ENCODE measurements around the gene EMC10. TPM values are rescaled to one million over a fixed set of nuclear protein-coding genes. Genes with fewer than 3 reads are reported as not detected.

The EMC10 gene
- total and polyA plus RNA-seq, 2 experiments from 2014 or later = 35.6 to 160 TPM

DNA sequence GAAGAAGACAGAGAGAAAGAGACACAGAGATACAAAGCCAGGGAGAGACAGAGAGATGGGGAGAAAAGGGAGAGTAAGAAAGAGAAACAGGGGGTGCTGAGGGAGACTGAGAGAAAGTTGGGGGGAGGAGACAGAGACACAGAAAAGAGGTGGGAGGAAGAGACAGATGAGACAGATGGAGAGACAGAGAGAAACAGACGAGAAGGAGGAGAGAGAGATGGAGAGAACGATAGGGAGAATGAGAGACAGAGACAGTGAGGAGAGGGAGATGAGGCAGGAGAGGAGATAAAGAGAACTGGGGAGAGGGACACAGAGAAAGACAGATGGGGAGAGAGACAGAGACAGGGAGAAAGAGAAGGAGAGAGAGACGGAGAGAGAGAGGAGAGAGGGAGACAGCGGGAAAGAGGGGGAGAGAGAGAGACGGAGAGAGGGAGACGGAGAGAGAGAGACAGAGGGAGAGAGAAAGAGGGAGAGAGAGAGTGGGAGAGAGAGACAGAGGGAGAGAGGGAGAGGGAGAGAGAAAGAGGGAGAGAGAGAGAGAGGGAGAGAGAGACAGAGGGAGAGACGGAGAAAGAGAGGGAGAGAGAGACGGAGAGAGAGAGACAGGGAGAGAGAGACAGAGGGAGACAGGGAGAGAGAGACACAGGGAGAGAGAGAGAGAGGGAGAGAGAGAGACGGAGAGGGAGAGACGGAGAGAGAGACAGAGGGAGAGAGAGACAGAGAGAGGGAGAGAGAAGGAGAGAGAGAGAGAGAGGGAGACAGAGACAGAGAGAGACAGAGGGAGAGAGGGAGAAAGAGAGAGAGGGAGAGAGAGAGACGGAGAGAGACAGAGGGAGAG is 22.1 kb downstream of the EMC10 start:
- 79% methylated on average over 5 of the region's 11 CpGs for WGBS (ENCODE audit: low lambda C conversion rate, missing lambda C conversion rate)
- H3K27ac ChIP-seq = no peak overlapping the region
- no peak for DNase-seq (ENCODE audit: low spot score)
- no peaks in the 10 kb centered on the region for H3K9me3 ChIP-seq (ENCODE audit: low read depth)
- no peak overlapping the region for H2AFZ ChIP-seq
- H3K4me2 ChIP-seq = no peak overlapping the region
- H3K36me3 ChIP-seq (replicated peaks; ENCODE audit: insufficient read depth, low read depth) = no peaks in the 10 kb centered on the region
- peaks cover 15% of the 10 kb centered on the region for H3K27me3 ChIP-seq
- H3K4me1 ChIP-seq (ENCODE audit: insufficient read depth) = no peaks in the 10 kb centered on the region
- H3K9me2 ChIP-seq (replicated peaks; ENCODE audit: insufficient read depth) = no peaks in the 10 kb centered on the region
- H3K4me3 ChIP-seq = no peak overlapping the region
- H3K79me2 ChIP-seq = no peaks in the 10 kb centered on the region
- H4K20me1 ChIP-seq (ENCODE audit: insufficient read depth, poor library complexity, severe bottlenecking) = no peaks in the 10 kb centered on the region
- TF ChIP-seq EZH2 (IDR thresholded peaks at IDR 0.05; ENCODE audit: borderline replicate concordance) = no peak
- TF ChIP-seq, protein P1, sequence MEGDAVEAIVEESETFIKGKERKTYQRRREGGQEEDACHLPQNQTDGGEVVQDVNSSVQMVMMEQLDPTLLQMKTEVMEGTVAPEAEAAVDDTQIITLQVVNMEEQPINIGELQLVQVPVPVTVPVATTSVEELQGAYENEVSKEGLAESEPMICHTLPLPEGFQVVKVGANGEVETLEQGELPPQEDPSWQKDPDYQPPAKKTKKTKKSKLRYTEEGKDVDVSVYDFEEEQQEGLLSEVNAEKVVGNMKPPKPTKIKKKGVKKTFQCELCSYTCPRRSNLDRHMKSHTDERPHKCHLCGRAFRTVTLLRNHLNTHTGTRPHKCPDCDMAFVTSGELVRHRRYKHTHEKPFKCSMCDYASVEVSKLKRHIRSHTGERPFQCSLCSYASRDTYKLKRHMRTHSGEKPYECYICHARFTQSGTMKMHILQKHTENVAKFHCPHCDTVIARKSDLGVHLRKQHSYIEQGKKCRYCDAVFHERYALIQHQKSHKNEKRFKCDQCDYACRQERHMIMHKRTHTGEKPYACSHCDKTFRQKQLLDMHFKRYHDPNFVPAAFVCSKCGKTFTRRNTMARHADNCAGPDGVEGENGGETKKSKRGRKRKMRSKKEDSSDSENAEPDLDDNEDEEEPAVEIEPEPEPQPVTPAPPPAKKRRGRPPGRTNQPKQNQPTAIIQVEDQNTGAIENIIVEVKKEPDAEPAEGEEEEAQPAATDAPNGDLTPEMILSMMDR (IDR thresholded peaks at IDR 0.05; ENCODE audit: poor library complexity) = no peak
- no peak for TF ChIP-seq EZH2phosphoT487 (IDR thresholded peaks at IDR 0.05; ENCODE audit: low read depth, severe bottlenecking, unreplicated experiment)

DNA sequence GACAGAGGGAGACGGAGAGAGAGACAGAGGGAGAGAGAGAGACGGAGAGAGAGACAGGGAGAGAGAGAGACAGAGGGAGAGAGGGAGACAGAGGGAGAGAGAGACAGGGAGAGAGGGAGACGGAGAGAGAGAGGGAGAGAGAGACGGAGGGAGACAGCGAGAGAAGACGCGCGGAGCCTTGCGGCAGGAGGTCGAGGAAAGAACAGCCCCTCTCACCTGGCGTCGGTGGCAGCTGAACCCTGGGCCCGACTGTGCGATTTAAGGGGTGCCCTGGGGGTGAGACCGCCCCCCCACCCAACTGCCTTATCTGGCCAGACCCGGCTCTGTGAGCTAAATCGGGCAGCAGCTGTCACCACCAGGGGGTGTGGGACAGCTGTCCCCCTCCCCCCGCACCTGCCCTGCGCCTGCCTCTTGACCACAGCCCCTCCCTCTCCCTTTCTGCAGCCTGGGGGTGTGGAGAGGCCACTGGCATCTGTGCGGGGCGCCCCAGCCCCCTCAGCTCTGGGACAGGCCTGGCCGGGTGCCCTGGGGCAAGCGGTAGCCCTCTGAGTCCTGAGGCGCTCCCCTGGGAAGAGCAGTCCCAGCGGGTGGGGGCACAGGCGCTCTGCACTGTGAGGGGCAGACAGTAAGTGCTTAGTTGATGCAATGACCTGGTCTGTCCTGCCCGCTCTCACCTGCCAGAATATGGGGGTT is 23.9 kb downstream of the EMC10 start:
- H2AFZ ChIP-seq = no peak overlapping the region
- no peaks in the 10 kb centered on the region for H4K20me1 ChIP-seq (ENCODE audit: insufficient read depth, poor library complexity, severe bottlenecking)
- no peak overlapping the region for H3K4me2 ChIP-seq
- H3K9me3 ChIP-seq (ENCODE audit: low read depth) = no peaks in the 10 kb centered on the region
- H3K79me2 ChIP-seq = no peaks in the 10 kb centered on the region
- peak; percentile 59 for DNase-seq (ENCODE audit: low spot score)
- no peaks in the 10 kb centered on the region for H3K4me1 ChIP-seq (ENCODE audit: insufficient read depth)
- H3K27me3 ChIP-seq = peaks cover 15% of the 10 kb centered on the region
- no peak for TF ChIP-seq EZH2phosphoT487 (IDR thresholded peaks at IDR 0.05; ENCODE audit: low read depth, severe bottlenecking, unreplicated experiment)
- TF ChIP-seq, protein P1 (IDR thresholded peaks at IDR 0.05; ENCODE audit: poor library complexity) = peak; percentile 26
- TF ChIP-seq EZH2 (IDR thresholded peaks at IDR 0.05; ENCODE audit: borderline replicate concordance) = no peak
- no peaks in the 10 kb centered on the region for H3K9me2 ChIP-seq (replicated peaks; ENCODE audit: insufficient read depth)
- no peaks in the 10 kb centered on the region for H3K36me3 ChIP-seq (replicated peaks; ENCODE audit: insufficient read depth, low read depth)
- no peak overlapping the region for H3K27ac ChIP-seq
- WGBS (ENCODE audit: low lambda C conversion rate, missing lambda C conversion rate) = 30% methylated on average over 12 of the region's 27 CpGs
- H3K4me3 ChIP-seq = no peak overlapping the region

DNA sequence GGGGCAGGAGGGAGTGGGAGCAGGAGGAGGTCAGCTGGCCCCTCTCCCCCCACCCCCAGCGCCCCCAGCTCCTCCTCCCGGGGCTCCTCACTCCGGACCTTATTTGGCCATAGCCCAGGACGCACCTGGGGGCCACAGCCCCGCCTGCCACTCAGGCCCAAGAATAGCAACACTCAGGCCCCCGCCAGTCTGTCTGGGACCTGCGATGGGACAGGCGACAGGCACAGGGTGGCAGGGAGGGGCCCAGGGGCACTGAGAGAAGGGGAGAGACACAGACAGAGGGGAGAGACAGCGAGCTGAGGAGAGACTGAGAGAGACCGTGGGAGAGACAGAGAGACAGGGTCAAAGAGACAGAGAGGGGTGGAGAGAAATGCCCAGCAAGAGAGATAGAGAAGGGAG is 24.4 kb downstream of the EMC10 start:
- 51% methylated on average over 8 of the region's 10 CpGs for WGBS (ENCODE audit: low lambda C conversion rate, missing lambda C conversion rate)
- DNase-seq (ENCODE audit: low spot score) = no peak

More for the DNA sequence above, 24.4 kb downstream of the EMC10 start:
- Histone ChIP-seq H3K4me2 (no peak overlapping the region), H3K79me2 (no peaks in the 10 kb centered on the region), H3K9me3 (ENCODE audit: low read depth) (no peaks in the 10 kb centered on the region), H3K27me3 (peaks cover 15% of the 10 kb centered on the region), H3K4me3 (no peak overlapping the region), H3K36me3 (replicated peaks; ENCODE audit: insufficient read depth, low read depth) (no peaks in the 10 kb centered on the region), H3K9me2 (replicated peaks; ENCODE audit: insufficient read depth) (no peaks in the 10 kb centered on the region), H3K27ac (no peak overlapping the region), H3K4me1 (ENCODE audit: insufficient read depth) (no peaks in the 10 kb centered on the region), H4K20me1 (ENCODE audit: insufficient read depth, poor library complexity, severe bottlenecking) (no peaks in the 10 kb centered on the region), H2AFZ (no peak overlapping the region)
- TF ChIP-seq, protein P1 (IDR thresholded peaks at IDR 0.05; ENCODE audit: poor library complexity) = no peak
- TF ChIP-seq EZH2phosphoT487 (IDR thresholded peaks at IDR 0.05; ENCODE audit: low read depth, severe bottlenecking, unreplicated experiment) (no peak), EZH2 (IDR thresholded peaks at IDR 0.05; ENCODE audit: borderline replicate concordance) (no peak)
